ENCODE measurements around the gene SERBP1. TPM values are rescaled to one million over a fixed set of nuclear protein-coding genes. Genes with fewer than 3 reads are reported as not detected.

The SERBP1 gene
- total RNA-seq, 6 donors from 2014 or later = 93.2 to 199 (median 138) TPM

DNA sequence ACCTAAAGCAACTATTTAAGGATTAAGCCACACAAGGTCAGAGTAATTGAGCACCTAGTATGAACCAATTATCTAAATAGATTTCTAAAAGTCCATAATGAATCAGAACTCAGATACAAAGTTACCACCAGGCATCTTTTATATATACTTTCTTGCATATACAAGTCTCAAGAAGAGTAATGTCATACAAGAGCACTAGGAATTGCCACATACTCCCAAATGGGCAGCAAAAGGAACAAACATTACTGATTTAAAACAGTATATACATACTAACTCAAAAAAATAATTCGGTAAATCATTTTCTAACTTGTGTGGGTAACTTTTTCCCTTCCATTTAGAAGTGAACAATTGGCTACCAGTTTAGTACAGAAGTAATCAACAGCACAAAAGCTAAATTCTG, 22.1 kb downstream of the SERBP1 start:
- peaks cover 3 to 26% (median 12%) of the 10 kb centered on the region in 4 donors for H3K36me3 ChIP-seq
- peak overlapping the region in 1 of 4 donors; percentile 27 for H3K27ac ChIP-seq
- peaks cover 5 to 14% (median 10%) of the 10 kb centered on the region in 4 donors for H3K4me1 ChIP-seq

DNA sequence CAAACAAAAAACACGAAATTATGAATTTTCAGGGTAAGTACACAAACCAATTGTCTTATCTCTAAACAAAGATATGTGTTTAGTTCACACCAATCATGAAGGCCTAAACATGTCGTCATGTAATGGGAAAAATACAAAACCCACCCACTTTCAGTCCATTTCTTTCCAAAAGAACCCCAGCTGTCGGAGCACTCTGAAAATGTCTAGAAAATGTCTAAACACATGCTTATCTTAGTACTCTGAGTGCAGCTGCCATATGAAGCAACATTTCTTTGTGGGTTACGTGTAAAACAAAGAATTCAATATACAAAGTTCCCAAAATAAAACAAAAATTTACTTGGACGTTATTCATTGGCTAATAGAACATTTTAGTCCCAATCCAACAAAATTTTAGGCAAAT, 22.7 kb downstream of the SERBP1 start:
- Histone ChIP-seq H3K27me3 (no peaks in the 10 kb centered on the region), H3K4me3 (no peak overlapping the region), H3K36me3 (peaks cover 3 to 22% (median 9%) of the 10 kb centered on the region in 4 donors), H3K27ac (no peak overlapping the region), H3K4me1 (peaks cover 5 to 14% (median 10%) of the 10 kb centered on the region in 4 donors), H3K9me3 (no peaks in the 10 kb centered on the region)
- ATAC-seq (ENCODE audit: low FRiP score in 2 of 2) = no peak
- 75 to 81% methylated on average over 5 of the region's 5 CpGs for WGBS, 2 donors
- TF ChIP-seq, protein P1, sequence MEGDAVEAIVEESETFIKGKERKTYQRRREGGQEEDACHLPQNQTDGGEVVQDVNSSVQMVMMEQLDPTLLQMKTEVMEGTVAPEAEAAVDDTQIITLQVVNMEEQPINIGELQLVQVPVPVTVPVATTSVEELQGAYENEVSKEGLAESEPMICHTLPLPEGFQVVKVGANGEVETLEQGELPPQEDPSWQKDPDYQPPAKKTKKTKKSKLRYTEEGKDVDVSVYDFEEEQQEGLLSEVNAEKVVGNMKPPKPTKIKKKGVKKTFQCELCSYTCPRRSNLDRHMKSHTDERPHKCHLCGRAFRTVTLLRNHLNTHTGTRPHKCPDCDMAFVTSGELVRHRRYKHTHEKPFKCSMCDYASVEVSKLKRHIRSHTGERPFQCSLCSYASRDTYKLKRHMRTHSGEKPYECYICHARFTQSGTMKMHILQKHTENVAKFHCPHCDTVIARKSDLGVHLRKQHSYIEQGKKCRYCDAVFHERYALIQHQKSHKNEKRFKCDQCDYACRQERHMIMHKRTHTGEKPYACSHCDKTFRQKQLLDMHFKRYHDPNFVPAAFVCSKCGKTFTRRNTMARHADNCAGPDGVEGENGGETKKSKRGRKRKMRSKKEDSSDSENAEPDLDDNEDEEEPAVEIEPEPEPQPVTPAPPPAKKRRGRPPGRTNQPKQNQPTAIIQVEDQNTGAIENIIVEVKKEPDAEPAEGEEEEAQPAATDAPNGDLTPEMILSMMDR (IDR thresholded peaks at IDR 0.05) = no peak
- TF ChIP-seq EP300 (IDR thresholded peaks at IDR 0.05) (no peak), POLR2A (IDR thresholded peaks at IDR 0.05) (no peak), POLR2AphosphoS5 (IDR thresholded peaks at IDR 0.05) (no peak)
- no peak for DNase-seq

More for the DNA sequence above, 22.1 kb downstream of the SERBP1 start:
- no peaks in the 10 kb centered on the region for H3K27me3 ChIP-seq
- no peak for TF ChIP-seq POLR2AphosphoS5 (IDR thresholded peaks at IDR 0.05)
- TF ChIP-seq, protein P1 (IDR thresholded peaks at IDR 0.05) = no peak
- TF ChIP-seq POLR2A (IDR thresholded peaks at IDR 0.05) = no peak
- TF ChIP-seq EP300 (IDR thresholded peaks at IDR 0.05) = no peak
- ATAC-seq (ENCODE audit: low FRiP score in 2 of 2) = no peak
- no peak for DNase-seq
- 96 to 98% methylated on average over 1 of the region's 1 CpG for WGBS, 2 donors
- no peaks in the 10 kb centered on the region for H3K9me3 ChIP-seq
- no peak overlapping the region for H3K4me3 ChIP-seq

DNA sequence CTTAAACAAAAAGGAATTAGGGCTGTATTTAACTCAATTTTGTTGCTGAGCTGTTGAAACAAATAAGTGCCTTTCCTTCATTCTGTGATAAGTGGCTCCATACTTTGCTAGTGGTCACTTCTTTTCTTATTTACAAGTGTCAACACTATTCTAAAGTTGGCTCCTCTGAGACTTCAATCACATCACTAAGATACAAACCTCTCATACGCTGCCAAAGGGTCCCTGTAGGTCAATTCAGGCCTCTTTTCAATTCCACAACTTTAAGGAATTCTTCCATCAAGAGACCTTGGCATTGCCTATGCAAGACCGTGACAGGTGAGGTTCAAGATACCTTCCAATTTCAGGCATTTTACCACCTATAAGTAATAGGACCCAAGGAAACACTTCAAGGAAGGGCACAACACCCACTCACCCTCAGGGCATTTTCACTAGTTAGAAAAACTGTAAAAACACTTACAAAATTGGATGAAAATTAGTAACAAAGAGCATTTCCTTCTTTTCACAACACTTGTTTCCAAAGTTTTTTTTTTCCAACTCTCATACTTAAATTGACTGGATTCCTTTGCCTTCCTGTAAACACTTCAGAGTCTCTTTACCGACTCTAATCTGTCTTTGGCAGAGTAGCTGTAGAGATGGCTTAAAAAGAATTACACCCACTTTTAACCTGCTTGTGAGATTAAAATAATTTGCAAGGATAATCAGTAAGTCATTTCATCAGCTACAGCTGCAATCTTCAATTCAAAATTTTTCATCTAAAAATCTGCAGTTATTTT, 24.5 kb downstream of the SERBP1 start:
- H3K27ac ChIP-seq = peak overlapping the region in 2 of 4 donors; percentile 3 to 65
- H3K4me1 ChIP-seq = peaks cover 5 to 14% (median 10%) of the 10 kb centered on the region in 4 donors
- no peaks in the 10 kb centered on the region for H3K9me3 ChIP-seq
- DNase-seq (no peak), ATAC-seq (ENCODE audit: low FRiP score in 2 of 2) (no peak)
- H3K4me3 ChIP-seq = no peak overlapping the region
- H3K36me3 ChIP-seq = peaks cover 0 to 6% (median 1%) of the 10 kb centered on the region in 4 donors
- no peaks in the 10 kb centered on the region for H3K27me3 ChIP-seq
- 51% methylated on average over 3 of the region's 3 CpGs for WGBS, 2 donors
- TF ChIP-seq, protein P1 (IDR thresholded peaks at IDR 0.05) = no peak
- TF ChIP-seq POLR2AphosphoS5 (IDR thresholded peaks at IDR 0.05) = no peak
- TF ChIP-seq POLR2A (IDR thresholded peaks at IDR 0.05) = no peak
- TF ChIP-seq EP300 (IDR thresholded peaks at IDR 0.05) = no peak

DNA sequence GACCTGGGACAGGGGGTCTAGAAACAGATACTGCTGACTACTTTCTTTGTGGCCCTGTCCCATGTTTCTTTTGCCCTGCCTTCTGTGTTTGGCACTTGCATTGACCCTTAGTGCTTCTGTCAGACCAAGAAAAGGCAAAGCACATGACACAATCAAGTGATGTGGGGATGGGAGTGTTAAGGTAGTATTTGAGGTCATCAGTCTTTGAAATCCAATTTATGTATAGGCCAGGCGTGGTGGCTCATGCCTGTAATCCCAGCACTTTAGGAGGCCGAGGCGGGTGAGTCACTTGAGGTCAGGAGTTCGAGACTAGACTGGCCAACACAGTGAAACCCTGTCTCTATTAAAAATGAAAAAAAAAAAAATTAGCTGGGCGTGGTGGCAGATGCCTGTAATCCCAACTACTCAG, 26.0 kb downstream of the SERBP1 start:
- Histone ChIP-seq H3K9me3 (no peaks in the 10 kb centered on the region), H3K4me3 (no peak overlapping the region), H3K27me3 (no peaks in the 10 kb centered on the region), H3K4me1 (peaks cover 5 to 14% (median 10%) of the 10 kb centered on the region in 4 donors), H3K36me3 (peaks cover 0 to 3% (median 0%) of the 10 kb centered on the region in 4 donors), H3K27ac (no peak overlapping the region)
- no peak for DNase-seq
- no peak for ATAC-seq (ENCODE audit: low FRiP score in 2 of 2)
- TF ChIP-seq EP300 (IDR thresholded peaks at IDR 0.05) = no peak
- TF ChIP-seq POLR2A (IDR thresholded peaks at IDR 0.05) = no peak
- TF ChIP-seq POLR2AphosphoS5 (IDR thresholded peaks at IDR 0.05) = no peak
- TF ChIP-seq, protein P1 (IDR thresholded peaks at IDR 0.05) = no peak
- 84 to 87% methylated on average over 5 of the region's 5 CpGs for WGBS, 2 donors

Measured in upper lobe of left lung (tissue), 6 donors.